IMR-90 (cell line): ENCODE results near the gene RAB30. TPM values are rescaled to one million over a fixed set of nuclear protein-coding genes. Genes with fewer than 3 reads are reported as not detected.

Experiments
- ATAC-seq: fragments of 200-7000 bp; cut with Tn5 transposase; 2 replicates; pipeline ENCODE4 v1.9.1; 2020; ENCODE audit warnings: low read depth, mild to moderate bottlenecking, moderate library complexity
- BruUV-seq: library from RNA; stranded (reverse); fragments of 400-500 nt; replicated peaks from 2 replicates; lab custom pipeline; 2021; lab: Mats Ljungman, UMichigan
- CTCF ChIA-PET: fragments of 300-600 bp; formaldehyde crosslinking; extraction: SDS; loops from one replicate; lab custom pipeline; 2021; ENCODE audit warnings: antibody characterized with exemption; lab: Yijun Ruan, JAX
- POLR2A ChIA-PET: fragments of 300-600 bp; sonication (Branson Sonifier 250); formaldehyde crosslinking; loops from one replicate; lab custom pipeline; 2022; ENCODE audit warnings: antibody characterized with exemption; ENCODE audit not compliant: unreplicated experiment; lab: Charles Lee
- DNase-seq: peaks from one replicate; pipeline ENCODE4 v3.0.0; 2013
- H2AFZ ChIP-seq: replicated peaks from 2 replicates; pipeline ENCODE3; 2013; ENCODE audit warnings: low read length, mild to moderate bottlenecking; ENCODE audit not compliant: poor library complexity
- H2AK5ac ChIP-seq: 2 replicates; pipeline ENCODE4 v1.6.1; 2013; ENCODE audit warnings: low read depth, low read length, inconsistent platforms
- H2AK9ac ChIP-seq: replicated peaks from 2 replicates; pipeline ENCODE3; 2013; ENCODE audit warnings: mild to moderate bottlenecking, low read depth, low read length, moderate library complexity; ENCODE audit not compliant: poor library complexity
- H2BK120ac ChIP-seq: 2 replicates; pipeline ENCODE4 v1.6.1; 2013; ENCODE audit warnings: low read depth, low read length, inconsistent platforms
- H2BK15ac ChIP-seq: 3 replicates; pipeline ENCODE4 v1.6.1; 2013; ENCODE audit warnings: low read depth, low read length, inconsistent platforms
- H2BK20ac ChIP-seq: 2 replicates; pipeline ENCODE4 v1.6.1; 2013; ENCODE audit warnings: low read depth, mild to moderate bottlenecking, inconsistent platforms, low read length, moderate library complexity
- H2BK5ac ChIP-seq: 2 replicates; pipeline ENCODE4 v1.6.1; 2013; ENCODE audit warnings: mild to moderate bottlenecking, low read depth, low read length, inconsistent platforms; ENCODE audit not compliant: poor library complexity, severe bottlenecking
- H3K14ac ChIP-seq: replicated peaks from 2 replicates; pipeline ENCODE4 v1.6.1; 2013; ENCODE audit warnings: low read depth, low read length, inconsistent platforms
- H3K18ac ChIP-seq: 2 replicates; pipeline ENCODE4 v1.6.1; 2013; ENCODE audit warnings: low read depth, low read length, control low read depth
- H3K23ac ChIP-seq: 2 replicates; pipeline ENCODE4 v1.6.1; 2013; ENCODE audit warnings: low read depth, low read length, inconsistent platforms
- H3K27ac ChIP-seq: 2 replicates; pipeline ENCODE4 v1.5.1; 2013; ENCODE audit warnings: mild to moderate bottlenecking, control low read depth, low read length; ENCODE audit not compliant: insufficient read depth
- H3K27me3 ChIP-seq: 2 replicates; pipeline ENCODE4 v1.6.1; 2013; ENCODE audit warnings: low read length; ENCODE audit not compliant: control insufficient read depth, insufficient read depth
- H3K36me3 ChIP-seq: 2 replicates; pipeline ENCODE4 v1.6.1; 2013; ENCODE audit warnings: low read length, mixed read lengths; ENCODE audit not compliant: control insufficient read depth, insufficient read depth
- H3K4ac ChIP-seq: 2 replicates; pipeline ENCODE4 v1.6.1; 2013; ENCODE audit warnings: low read depth, low read length, inconsistent platforms
- H3K4me1 ChIP-seq: 2 replicates; pipeline ENCODE4 v1.6.1; 2013; ENCODE audit warnings: low read length, mixed read lengths; ENCODE audit not compliant: control insufficient read depth, insufficient read depth
- H3K4me2 ChIP-seq: 2 replicates; pipeline ENCODE4 v1.6.1; 2013; ENCODE audit warnings: low read depth, mild to moderate bottlenecking, control low read depth, low read length, moderate library complexity
- H3K4me3 ChIP-seq: 2 replicates; pipeline ENCODE4 v1.5.1; 2013; ENCODE audit warnings: low read depth, mild to moderate bottlenecking, control low read depth, low read length, moderate library complexity; ENCODE audit not compliant: insufficient read depth
- H3K56ac ChIP-seq: 2 replicates; pipeline ENCODE4 v1.6.1; 2013; ENCODE audit warnings: low read length, inconsistent platforms; ENCODE audit not compliant: insufficient read depth; ENCODE audit errors: extremely low read depth
- H3K79me1 ChIP-seq, 2 experiments: 2 replicates each; pipeline ENCODE4 v1.6.1; 2013; ENCODE audit warnings: low read length in 2 of 2, inconsistent platforms in 1 of 2, low read depth in 1 of 2
- H3K9ac ChIP-seq: 2 replicates; pipeline ENCODE4 v1.6.1; 2013; ENCODE audit warnings: low read depth, low read length, control low read depth
- H3K9me1 ChIP-seq: 2 replicates; pipeline ENCODE4 v1.6.1; 2013; ENCODE audit warnings: low read length, inconsistent platforms; ENCODE audit not compliant: insufficient read depth
- H3K9me3 ChIP-seq: 2 replicates; pipeline ENCODE4 v1.6.1; 2013; ENCODE audit warnings: low read length; ENCODE audit not compliant: control insufficient read depth, insufficient read depth
- H4K20me1 ChIP-seq: 2 replicates; pipeline ENCODE4 v1.6.1; 2013; ENCODE audit warnings: low read length, inconsistent platforms; ENCODE audit not compliant: insufficient read depth
- H4K5ac ChIP-seq: 2 replicates; pipeline ENCODE4 v1.6.1; 2013; ENCODE audit warnings: mild to moderate bottlenecking, low read depth, low read length, control low read depth
- H4K8ac ChIP-seq, 2 experiments: 2 replicates each; pipeline ENCODE4 v1.6.1; 2013; ENCODE audit warnings: low read depth in 2 of 2, low read length in 2 of 2, control low read depth in 1 of 2, inconsistent platforms in 1 of 2
- H4K91ac ChIP-seq: 2 replicates; pipeline ENCODE4 v1.6.1; 2013; ENCODE audit warnings: low read depth, low read length, inconsistent platforms; ENCODE audit not compliant: insufficient read depth
- BHLHE40 ChIP-seq: fragments of 150-350 bp; IDR thresholded peaks from 2 replicates; pipeline ENCODE4 v1.6.1; 2016; ENCODE audit warnings: mild to moderate bottlenecking, low read depth, low read length
- CEBPB ChIP-seq: IDR thresholded peaks from 2 replicates; pipeline ENCODE4 v1.6.1; 2012; ENCODE audit warnings: low read depth, low read length, improper control_type of control experiment
- FOS ChIP-seq: fragments of 150-350 bp; IDR thresholded peaks from 2 replicates; pipeline ENCODE4 v1.6.1; 2016; ENCODE audit warnings: low read depth, low read length
- MAFK ChIP-seq: IDR thresholded peaks from 2 replicates; pipeline ENCODE4 v1.6.1; 2012; ENCODE audit warnings: low read depth, low read length, improper control_type of control experiment
- MAZ ChIP-seq: IDR thresholded peaks from 2 replicates; pipeline ENCODE4 v1.6.1; 2012; ENCODE audit warnings: low read depth, mild to moderate bottlenecking, low read length, improper control_type of control experiment, moderate library complexity, borderline replicate concordance
- MXI1 ChIP-seq: IDR thresholded peaks from 2 replicates; pipeline ENCODE4 v1.6.1; 2012; ENCODE audit warnings: low read depth, mild to moderate bottlenecking, low read length, moderate library complexity, borderline replicate concordance
- NFE2L2 ChIP-seq: fragments of 150-350 bp; IDR thresholded peaks from 2 replicates; pipeline ENCODE4 v1.6.1; 2016; ENCODE audit warnings: low read depth, mild to moderate bottlenecking, low read length
- POLR2A ChIP-seq: IDR thresholded peaks from 2 replicates; pipeline ENCODE4 v1.6.1; 2012; ENCODE audit warnings: mild to moderate bottlenecking, low read depth, low read length
- RAD21 ChIP-seq: IDR thresholded peaks from 2 replicates; pipeline ENCODE4 v1.6.1; 2012; ENCODE audit warnings: low read length, improper control_type of control experiment
- RCOR1 ChIP-seq: IDR thresholded peaks from 2 replicates; pipeline ENCODE4 v1.6.1; 2012; ENCODE audit warnings: mild to moderate bottlenecking, low read length, improper control_type of control experiment; ENCODE audit not compliant: insufficient replicate concordance
- SMC3 ChIP-seq: fragments of 150-350 bp; IDR thresholded peaks from 2 replicates; pipeline ENCODE4 v1.6.1; 2016; ENCODE audit warnings: low read depth, mild to moderate bottlenecking, antibody characterized with exemption, low read length, moderate library complexity
- WGBS, 2 experiments: methylation state at CpG; one replicate each; pipeline versions ENCODE4 v1.1.5 to v1.1.7; 2013; ENCODE audit warnings: missing lambda C conversion rate in 2 of 2; ENCODE audit not compliant: insufficient read length in 1 of 2; ENCODE audit errors: extremely low coverage in 2 of 2; 5-methylcytosine and 5-hydroxymethylcytosine counted together
- dilution Hi-C: fragments of 300-500 bp; cut with HindIII; formaldehyde crosslinking; loops from one replicate; pipeline ENCODE4 v1.14.3; 2018; ENCODE audit warnings: low sequenced_read_pairs; ENCODE audit not compliant: unreplicated experiment
- in situ Hi-C: fragments of 300-500 bp; cut with MboI; formaldehyde crosslinking; loops from 3 replicates; pipeline ENCODE4 v1.14.3; 2019; ENCODE audit warnings: low sequenced_read_pairs, inconsistent platforms, mixed read lengths
- intact Hi-C: fragments of 100-400 bp; cut with micrococcal nuclease; formaldehyde crosslinking; loops from 2 replicates; pipeline ENCODE4 v1.10.0; 2022
- polyA plus RNA-seq, 3 experiments: library from polyadenylated mRNA; depleted of rRNA; stranded (reverse); fragments of >200 nt; gene quantifications; 2 replicates each; pipeline ENCODE4 v1.2.3, GENCODE V29; 2012; ENCODE audit warnings: low replicate concordance in 1 of 3
- total RNA-seq: library from RNA; depleted of rRNA; stranded (reverse); fragments of >200 nt; gene quantifications from 2 replicates; pipeline ENCODE4 v1.2.3, GENCODE V29; 2012
- TF ChIP-seq, protein P1 (sequence below): conservative IDR thresholded peaks from 2 replicates; pipeline ENCODE4 v1.5.1; 2012; ENCODE audit warnings: mild to moderate bottlenecking, low read depth, low read length, improper control_type of control experiment
- TF ChIP-seq, protein P2 (sequence below): fragments of 150-350 bp; IDR thresholded peaks from 2 replicates; pipeline ENCODE4 v1.6.1; 2016; ENCODE audit warnings: low read depth, mild to moderate bottlenecking, low read length, moderate library complexity, borderline replicate concordance
- TF ChIP-seq, protein P3 (sequence below): fragments of 150-350 bp; IDR thresholded peaks from 2 replicates; pipeline ENCODE4 v1.6.1; 2017; ENCODE audit warnings: mild to moderate bottlenecking, antibody characterized with exemption, low read length, low read depth

The RAB30 gene
- total and polyA plus RNA-seq, 2 of the 4 experiments (the other 2 are of a cell fraction) = 7.2 to 25.6 TPM

DNA sequence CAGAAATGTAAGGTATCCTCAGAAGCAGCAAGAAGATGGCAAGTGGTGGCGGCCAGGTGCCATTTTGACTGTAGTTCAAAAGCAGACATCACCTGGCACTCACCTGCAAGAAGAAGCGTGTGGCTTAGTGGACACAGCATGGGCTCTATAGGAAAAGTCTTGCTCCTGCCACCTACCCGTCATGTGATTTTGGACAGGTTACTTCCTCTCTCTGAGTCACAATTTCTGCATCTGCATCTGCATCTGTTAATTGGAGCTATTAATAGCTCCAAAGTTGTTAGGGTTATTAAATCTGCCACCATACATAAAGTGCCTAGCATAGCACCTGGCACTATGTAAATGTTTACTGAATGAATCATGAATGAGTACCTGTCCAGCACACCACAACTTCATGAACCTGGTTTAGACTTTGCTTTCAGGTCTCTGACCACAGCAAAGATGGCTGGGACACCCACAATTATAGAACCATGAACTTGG lies 16.8 kb downstream of the RAB30 start:
- no peak overlapping the region for H2AK9ac ChIP-seq
- dilution Hi-C loops (loop anchor here (25.0 kb wide), 1 partner anchor 107 kb away; the partner anchor contains the start of gene PCF11), intact Hi-C loops (loop anchor here (5.0 kb wide), 1 partner anchor 102 kb away; the partner anchor contains the start of gene PCF11), in situ Hi-C loops (no loop called here)
- H3K56ac ChIP-seq = no peak overlapping the region
- ChIA-PET POLR2A (no interaction called here), CTCF (no interaction called here)
- H4K8ac ChIP-seq = no peak overlapping the region
- peaks cover 8% of the 10 kb centered on the region; the same call in 1 of the 2 replicates for H4K20me1 ChIP-seq
- H3K27ac ChIP-seq = no peak overlapping the region
- no peak overlapping the region for H2BK15ac ChIP-seq
- H4K91ac ChIP-seq = no peak overlapping the region
- no peak overlapping the region for H3K4me3 ChIP-seq
- H3K79me1 ChIP-seq = peaks cover 19 to 43% of the 10 kb centered on the region in 2 experiments; a peak in 3 of 4 replicates
- no peak overlapping the region for H3K4me2 ChIP-seq
- 100% methylated on average over 2 of the region's 3 CpGs; no CpG with 5 or more reads in 1 of the 2 experiments for WGBS, 2 experiments
- no peaks in the 10 kb centered on the region for H3K9me3 ChIP-seq
- DNase-seq = no peak
- peaks cover 13% of the 10 kb centered on the region for H3K4me1 ChIP-seq
- no TSS peak for BruUV-seq
- peaks cover 18% of the 10 kb centered on the region for H3K9me1 ChIP-seq
- H3K14ac ChIP-seq = 0 out of 2 replicates have a peak overlapping the region, but pooled peaks have one; percentile 49
- peak overlapping the region; percentile 8; the same call in 1 of the 2 replicates for H3K4ac ChIP-seq
- H2AK5ac ChIP-seq = no peak overlapping the region
- no peak overlapping the region for H2BK5ac ChIP-seq
- no peak for ATAC-seq
- H3K36me3 ChIP-seq = no peaks in the 10 kb centered on the region
- H4K5ac ChIP-seq = no peak overlapping the region
- no peak for TF ChIP-seq SMC3
- no peak for TF ChIP-seq RAD21
- TF ChIP-seq POLR2A = no peak
- no peak for TF ChIP-seq CEBPB
- TF ChIP-seq FOS = no peak
- TF ChIP-seq MAFK = no peak
- TF ChIP-seq, protein P1, sequence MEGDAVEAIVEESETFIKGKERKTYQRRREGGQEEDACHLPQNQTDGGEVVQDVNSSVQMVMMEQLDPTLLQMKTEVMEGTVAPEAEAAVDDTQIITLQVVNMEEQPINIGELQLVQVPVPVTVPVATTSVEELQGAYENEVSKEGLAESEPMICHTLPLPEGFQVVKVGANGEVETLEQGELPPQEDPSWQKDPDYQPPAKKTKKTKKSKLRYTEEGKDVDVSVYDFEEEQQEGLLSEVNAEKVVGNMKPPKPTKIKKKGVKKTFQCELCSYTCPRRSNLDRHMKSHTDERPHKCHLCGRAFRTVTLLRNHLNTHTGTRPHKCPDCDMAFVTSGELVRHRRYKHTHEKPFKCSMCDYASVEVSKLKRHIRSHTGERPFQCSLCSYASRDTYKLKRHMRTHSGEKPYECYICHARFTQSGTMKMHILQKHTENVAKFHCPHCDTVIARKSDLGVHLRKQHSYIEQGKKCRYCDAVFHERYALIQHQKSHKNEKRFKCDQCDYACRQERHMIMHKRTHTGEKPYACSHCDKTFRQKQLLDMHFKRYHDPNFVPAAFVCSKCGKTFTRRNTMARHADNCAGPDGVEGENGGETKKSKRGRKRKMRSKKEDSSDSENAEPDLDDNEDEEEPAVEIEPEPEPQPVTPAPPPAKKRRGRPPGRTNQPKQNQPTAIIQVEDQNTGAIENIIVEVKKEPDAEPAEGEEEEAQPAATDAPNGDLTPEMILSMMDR = no peak
- TF ChIP-seq, protein P2, sequence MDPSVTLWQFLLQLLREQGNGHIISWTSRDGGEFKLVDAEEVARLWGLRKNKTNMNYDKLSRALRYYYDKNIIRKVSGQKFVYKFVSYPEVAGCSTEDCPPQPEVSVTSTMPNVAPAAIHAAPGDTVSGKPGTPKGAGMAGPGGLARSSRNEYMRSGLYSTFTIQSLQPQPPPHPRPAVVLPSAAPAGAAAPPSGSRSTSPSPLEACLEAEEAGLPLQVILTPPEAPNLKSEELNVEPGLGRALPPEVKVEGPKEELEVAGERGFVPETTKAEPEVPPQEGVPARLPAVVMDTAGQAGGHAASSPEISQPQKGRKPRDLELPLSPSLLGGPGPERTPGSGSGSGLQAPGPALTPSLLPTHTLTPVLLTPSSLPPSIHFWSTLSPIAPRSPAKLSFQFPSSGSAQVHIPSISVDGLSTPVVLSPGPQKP = no peak
- TF ChIP-seq BHLHE40 = no peak
- TF ChIP-seq, protein P3, sequence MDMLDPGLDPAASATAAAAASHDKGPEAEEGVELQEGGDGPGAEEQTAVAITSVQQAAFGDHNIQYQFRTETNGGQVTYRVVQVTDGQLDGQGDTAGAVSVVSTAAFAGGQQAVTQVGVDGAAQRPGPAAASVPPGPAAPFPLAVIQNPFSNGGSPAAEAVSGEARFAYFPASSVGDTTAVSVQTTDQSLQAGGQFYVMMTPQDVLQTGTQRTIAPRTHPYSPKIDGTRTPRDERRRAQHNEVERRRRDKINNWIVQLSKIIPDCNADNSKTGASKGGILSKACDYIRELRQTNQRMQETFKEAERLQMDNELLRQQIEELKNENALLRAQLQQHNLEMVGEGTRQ = no peak
- no peak for TF ChIP-seq NFE2L2
- no peak for TF ChIP-seq RCOR1
- no peak for TF ChIP-seq MXI1
- TF ChIP-seq MAZ = no peak
- H3K18ac ChIP-seq = no peak overlapping the region
- no peak overlapping the region for H3K9ac ChIP-seq
- H2BK120ac ChIP-seq = no peak overlapping the region
- H2BK20ac ChIP-seq = no peak overlapping the region
- no peaks in the 10 kb centered on the region for H3K27me3 ChIP-seq
- no peak overlapping the region for H3K23ac ChIP-seq
- no peak overlapping the region for H2AFZ ChIP-seq
